SU-DHL-6 (cell line): ENCODE measurements around the gene FSD1.

ENCODE experiments used
- H2AFZ ChIP-seq: fragments of 200-600 bp; sonication (generic); 2 replicates; pipeline ENCODE4 v1.6.1; 2014; ENCODE audit warnings: low read depth, mild to moderate bottlenecking, moderate library complexity, mixed read lengths, antibody characterized with exemption, low read length; ENCODE audit not compliant: severe bottlenecking
- H3F3A ChIP-seq: fragments of 200-600 bp; shearing (Covaris generic); 2 replicates; pipeline ENCODE4 v1.6.0; 2016; ENCODE audit warnings: antibody characterized with exemption, mild to moderate bottlenecking; ENCODE audit not compliant: insufficient read depth
- H3K27ac ChIP-seq: fragments of 200-600 bp; sonication (generic); 2 replicates; pipeline ENCODE4 v1.5.1; 2016; ENCODE audit warnings: low read depth, mild to moderate bottlenecking, low read length, moderate library complexity, mixed read lengths
- H3K27me3 ChIP-seq: fragments of 200-600 bp; sonication (generic), shearing (Covaris generic); 2 replicates; pipeline ENCODE4 v1.6.0; 2014; ENCODE audit warnings: mild to moderate bottlenecking, low read length
- H3K36me3 ChIP-seq: fragments of 200-600 bp; sonication (generic); 2 replicates; pipeline ENCODE4 v1.6.1; 2014; ENCODE audit warnings: mild to moderate bottlenecking, low read length, mixed read lengths
- H3K4me2 ChIP-seq: fragments of 300-600, 200-600 bp; shearing (Covaris generic), sonication (generic); 2 replicates; pipeline ENCODE4 v1.6.0; 2014; ENCODE audit warnings: low read length, low read depth, mild to moderate bottlenecking; ENCODE audit not compliant: poor library complexity, severe bottlenecking
- H3K4me3 ChIP-seq: fragments of 200-600 bp; sonication (generic); 2 replicates; pipeline ENCODE4 v1.5.1; 2014; ENCODE audit warnings: antibody characterized with exemption, low read length, mild to moderate bottlenecking, mixed read lengths; ENCODE audit not compliant: insufficient read depth, poor library complexity, severe bottlenecking
- H3K79me2 ChIP-seq: fragments of 200-600 bp; sonication (generic); 2 replicates; pipeline ENCODE4 v1.6.1; 2014; ENCODE audit warnings: mild to moderate bottlenecking, low read length, moderate library complexity; ENCODE audit not compliant: insufficient read depth
- H3K9ac ChIP-seq: fragments of 200-600 bp; sonication (generic); 2 replicates; pipeline ENCODE4 v1.7.0; 2014; ENCODE audit warnings: mild to moderate bottlenecking, low read length
- H3K9me2 ChIP-seq: fragments of 200-600 bp; sonication (generic); replicated peaks from 2 replicates; pipeline ENCODE4 v1.6.1; 2014; ENCODE audit warnings: low read length; ENCODE audit not compliant: insufficient read depth
- H3K9me3 ChIP-seq: fragments of 200-600 bp; sonication (generic); 2 replicates; pipeline ENCODE4 v1.6.1; 2014; ENCODE audit warnings: low read length, mixed read lengths; ENCODE audit not compliant: insufficient read depth
- H4K20me1 ChIP-seq: fragments of 200-600 bp; sonication (generic); 2 replicates; pipeline ENCODE4 v1.6.1; 2014; ENCODE audit warnings: low read depth, mild to moderate bottlenecking, antibody characterized with exemption, low read length, moderate library complexity, mixed read lengths
- EZH2phosphoT487 ChIP-seq: fragments of 200-600 bp; sonication (generic), shearing (Covaris generic); conservative IDR thresholded peaks from 2 replicates; pipeline ENCODE4 v1.6.1; 2018; ENCODE audit warnings: mild to moderate bottlenecking, antibody characterized with exemption, low read length, moderate library complexity, mixed read lengths
- TF ChIP-seq, protein P1 (sequence below): fragments of 200-600 bp; sonication (generic); IDR thresholded peaks from one replicate; pipeline ENCODE4 v1.5.1; 2017; ENCODE audit warnings: antibody characterized with exemption, mild to moderate bottlenecking, low read length, moderate library complexity; ENCODE audit not compliant: insufficient read depth, poor library complexity, severe bottlenecking

The FSD1 gene

DNA sequence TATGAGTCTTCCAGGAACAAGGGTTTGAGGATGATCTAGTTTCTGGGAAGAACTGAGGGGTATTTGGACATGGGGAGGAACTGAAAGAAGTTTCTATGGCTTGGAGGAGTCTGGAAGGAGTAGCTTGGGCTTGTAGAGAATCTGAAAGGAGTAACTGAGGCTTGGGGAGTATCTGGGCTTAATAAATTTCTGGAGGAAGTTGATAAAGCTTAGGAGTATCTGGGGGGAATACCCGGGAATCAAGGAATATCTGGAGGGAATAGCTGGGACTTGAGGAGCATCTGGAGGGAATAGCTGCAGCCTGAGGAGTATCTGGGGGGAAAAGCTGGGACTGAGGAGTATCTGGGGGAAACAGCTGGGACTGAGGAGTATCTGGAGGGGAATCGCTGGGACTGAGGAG, 16.0 kb downstream of the FSD1 start:
- H4K20me1 ChIP-seq: no peaks in the 10 kb centered on the region
- no peak overlapping the region for H3K4me2 ChIP-seq
- no peaks in the 10 kb centered on the region for H3K79me2 ChIP-seq
- no peaks in the 10 kb centered on the region for H3K27me3 ChIP-seq
- no peak overlapping the region for H3K27ac ChIP-seq
- no peaks in the 10 kb centered on the region for H3K36me3 ChIP-seq
- H3K4me3 ChIP-seq: no peak overlapping the region
- no peak overlapping the region for H2AFZ ChIP-seq
- no peaks in the 10 kb centered on the region for H3F3A ChIP-seq
- TF ChIP-seq EZH2phosphoT487: no peak
- TF ChIP-seq, protein P1, sequence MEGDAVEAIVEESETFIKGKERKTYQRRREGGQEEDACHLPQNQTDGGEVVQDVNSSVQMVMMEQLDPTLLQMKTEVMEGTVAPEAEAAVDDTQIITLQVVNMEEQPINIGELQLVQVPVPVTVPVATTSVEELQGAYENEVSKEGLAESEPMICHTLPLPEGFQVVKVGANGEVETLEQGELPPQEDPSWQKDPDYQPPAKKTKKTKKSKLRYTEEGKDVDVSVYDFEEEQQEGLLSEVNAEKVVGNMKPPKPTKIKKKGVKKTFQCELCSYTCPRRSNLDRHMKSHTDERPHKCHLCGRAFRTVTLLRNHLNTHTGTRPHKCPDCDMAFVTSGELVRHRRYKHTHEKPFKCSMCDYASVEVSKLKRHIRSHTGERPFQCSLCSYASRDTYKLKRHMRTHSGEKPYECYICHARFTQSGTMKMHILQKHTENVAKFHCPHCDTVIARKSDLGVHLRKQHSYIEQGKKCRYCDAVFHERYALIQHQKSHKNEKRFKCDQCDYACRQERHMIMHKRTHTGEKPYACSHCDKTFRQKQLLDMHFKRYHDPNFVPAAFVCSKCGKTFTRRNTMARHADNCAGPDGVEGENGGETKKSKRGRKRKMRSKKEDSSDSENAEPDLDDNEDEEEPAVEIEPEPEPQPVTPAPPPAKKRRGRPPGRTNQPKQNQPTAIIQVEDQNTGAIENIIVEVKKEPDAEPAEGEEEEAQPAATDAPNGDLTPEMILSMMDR: no peak
- no peaks in the 10 kb centered on the region for H3K9me2 ChIP-seq
- H3K9ac ChIP-seq: no peak overlapping the region
- H3K9me3 ChIP-seq: 0 out of 2 replicates have a peak, but pooled peaks cover 4% of the 10 kb centered on the region

DNA sequence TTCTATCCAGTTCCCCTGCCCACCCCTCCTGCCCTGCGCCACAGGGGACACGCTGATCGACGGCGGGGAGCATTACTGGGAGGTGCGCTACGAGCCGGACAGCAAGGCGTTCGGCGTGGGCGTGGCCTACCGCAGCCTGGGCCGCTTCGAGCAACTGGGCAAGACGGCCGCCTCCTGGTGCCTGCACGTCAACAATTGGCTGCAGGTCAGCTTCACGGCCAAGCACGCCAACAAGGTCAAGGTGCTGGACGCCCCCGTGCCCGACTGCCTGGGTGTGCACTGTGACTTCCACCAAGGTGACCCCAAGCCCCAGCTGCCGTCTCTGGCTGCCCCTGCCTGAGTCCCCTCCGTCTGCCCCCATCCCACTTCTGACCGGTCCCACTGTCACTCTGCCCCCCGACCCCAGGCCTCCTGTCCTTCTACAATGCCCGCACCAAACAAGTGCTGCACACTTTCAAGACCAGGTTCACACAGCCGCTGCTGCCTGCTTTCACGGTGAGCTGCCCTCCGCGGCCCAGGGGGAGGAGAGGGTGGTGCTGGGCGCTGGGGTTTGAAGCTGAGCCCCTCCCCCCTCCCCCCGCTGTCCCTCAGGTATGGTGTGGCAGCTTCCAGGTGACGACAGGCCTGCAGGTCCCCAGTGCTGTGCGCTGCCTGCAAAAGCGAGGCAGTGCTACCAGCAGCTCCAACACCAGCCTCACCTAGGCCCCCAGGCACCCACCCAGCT, 18.7 kb downstream of the FSD1 start:
- H3K9me2 ChIP-seq: no peaks in the 10 kb centered on the region
- no peak overlapping the region for H3K9ac ChIP-seq
- no peak overlapping the region for H3K27ac ChIP-seq
- H3K4me3 ChIP-seq: no peak overlapping the region
- H3K36me3 ChIP-seq: no peaks in the 10 kb centered on the region
- H3F3A ChIP-seq: no peaks in the 10 kb centered on the region
- H3K4me2 ChIP-seq: no peak overlapping the region
- H3K9me3 ChIP-seq: 0 out of 2 replicates have a peak, but pooled peaks cover 4% of the 10 kb centered on the region
- H2AFZ ChIP-seq: no peak overlapping the region
- no peaks in the 10 kb centered on the region for H4K20me1 ChIP-seq
- H3K27me3 ChIP-seq: no peaks in the 10 kb centered on the region
- TF ChIP-seq, protein P1: no peak
- no peak for TF ChIP-seq EZH2phosphoT487
- no peaks in the 10 kb centered on the region for H3K79me2 ChIP-seq

DNA sequence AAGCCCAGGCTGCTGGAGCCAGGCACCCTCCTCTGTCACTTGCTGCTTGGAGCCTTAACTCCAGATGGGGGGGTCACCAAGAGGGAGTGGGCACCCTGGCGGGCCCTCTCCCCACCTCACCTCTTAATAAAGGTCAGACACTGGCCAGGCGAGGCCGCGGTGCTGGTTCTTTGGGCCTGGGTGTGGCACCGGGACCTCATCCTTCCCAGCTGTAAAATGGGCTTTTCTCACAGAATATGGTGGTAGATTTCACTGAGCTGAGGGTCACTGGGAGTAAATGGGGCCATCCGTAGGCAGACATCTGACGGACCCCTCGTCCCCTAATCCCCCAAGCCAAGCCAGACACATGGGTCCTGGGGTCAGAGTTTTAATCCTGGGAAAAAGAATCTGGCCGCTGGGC, 19.3 kb downstream of the FSD1 start:
- H3K9me3 ChIP-seq: 0 out of 2 replicates have a peak, but pooled peaks cover 4% of the 10 kb centered on the region
- no peaks in the 10 kb centered on the region for H3F3A ChIP-seq
- no peaks in the 10 kb centered on the region for H3K9me2 ChIP-seq
- H3K27me3 ChIP-seq: no peaks in the 10 kb centered on the region
- no peaks in the 10 kb centered on the region for H4K20me1 ChIP-seq
- no peaks in the 10 kb centered on the region for H3K36me3 ChIP-seq
- H3K27ac ChIP-seq: no peak overlapping the region
- H3K4me3 ChIP-seq: no peak overlapping the region
- H3K9ac ChIP-seq: no peak overlapping the region
- H2AFZ ChIP-seq: no peak overlapping the region
- TF ChIP-seq, protein P1: no peak
- TF ChIP-seq EZH2phosphoT487: no peak
- no peaks in the 10 kb centered on the region for H3K79me2 ChIP-seq
- H3K4me2 ChIP-seq: no peak overlapping the region
